ENCODE data around the gene PPP2R2B. TPM values are rescaled to one million over a fixed set of nuclear protein-coding genes. Genes with fewer than 3 reads are reported as not detected.

PPP2R2B gene
- total RNA-seq, 4 donors from 2014 or later: 0.31 to 1.9 (median 0.96) TPM

GRCh38 chr5:146873186-146873917 lies 5.2 kb downstream of the PPP2R2B start:
- ATAC-seq (ENCODE audit: low FRiP score) (no peak), DNase-seq (ENCODE audit: low spot score) (no peak)
- TF ChIP-seq CTCF (IDR thresholded peaks at IDR 0.05): no peak

GRCh38 chr5:146872188-146872587 lies 6.4 kb downstream of the PPP2R2B start:
- no peak for ATAC-seq (ENCODE audit: low FRiP score)
- TF ChIP-seq CTCF (IDR thresholded peaks at IDR 0.05): no peak
- no peak for DNase-seq (ENCODE audit: low spot score)

GRCh38 chr5:146867996-146868708 lies 10.4 kb downstream of the PPP2R2B start:
- no peak for TF ChIP-seq CTCF (IDR thresholded peaks at IDR 0.05)
- ATAC-seq (ENCODE audit: low FRiP score) (no peak), DNase-seq (ENCODE audit: low spot score) (no peak)

GRCh38 chr5:146866263-146866662 lies 12.3 kb downstream of the PPP2R2B start:
- no peak for ATAC-seq (ENCODE audit: low FRiP score)
- no peak for TF ChIP-seq CTCF (IDR thresholded peaks at IDR 0.05)
- no peak for DNase-seq (ENCODE audit: low spot score)

GRCh38 chr5:146862641-146863040 lies 15.9 kb downstream of the PPP2R2B start:
- no peak for TF ChIP-seq CTCF (IDR thresholded peaks at IDR 0.05)
- no peak for ATAC-seq (ENCODE audit: low FRiP score)
- DNase-seq (ENCODE audit: low spot score): no peak

- TF ChIP-seq CTCF (IDR thresholded peaks at IDR 0.05): no peak
- no peak for ATAC-seq (ENCODE audit: low FRiP score)
Observed at GRCh38 chr5:146860213-146860893, 18.2 kb downstream of the PPP2R2B start.

More at GRCh38 chr5:146860213-146860893, 18.2 kb downstream of the PPP2R2B start:
- DNase-seq (ENCODE audit: low spot score): no peak
